Transverse colon (tissue), 4 donors: Measurements from ENCODE around the gene SULF2. TPM values are rescaled to one million over a fixed set of nuclear protein-coding genes. Genes with fewer than 3 reads are reported as not detected.

Experiments used
- DNase-seq: peaks from one replicate; pipeline ENCODE4 v3.0.0-alpha.2; 2019
- H3K27ac ChIP-seq, 4 donors: fragments of 200-600 bp; sonication (generic); 2 replicates each; pipeline ENCODE4 v1.5.1; 2016 to 2018; ENCODE audit warnings: inconsistent platforms in 4 of 4
- H3K27me3 ChIP-seq: fragments of 200-600 bp; sonication (generic); 2 replicates; pipeline ENCODE4 v1.5.1; 2017; ENCODE audit warnings: inconsistent platforms
- H3K36me3 ChIP-seq, 4 donors: fragments of 200-600 bp; sonication (generic); 2 replicates each; pipeline ENCODE4 v1.5.1; 2017 to 2019; ENCODE audit warnings: inconsistent platforms in 4 of 4
- H3K4me1 ChIP-seq, 4 donors: fragments of 200-600 bp; sonication (generic); 2 replicates each; pipeline ENCODE4 v1.5.1; 2017 to 2020; ENCODE audit warnings: inconsistent platforms in 4 of 4
- H3K4me3 ChIP-seq, 4 donors: fragments of 200-600 bp; sonication (generic); 1 replicate in 1 of 4; 2 replicates in 3 of 4; pipeline versions ENCODE4 v1.5.1 to v1.6.1; 2017 to 2019; ENCODE audit warnings: inconsistent platforms in 4 of 4
- H3K9me3 ChIP-seq, 2 donors: fragments of 200-600 bp; sonication (generic); 2 replicates each; pipeline ENCODE4 v1.5.1; 2017 to 2019; ENCODE audit warnings: inconsistent platforms in 2 of 2
- CTCF ChIP-seq, 5 experiments: fragments of 200-600 bp in 3 of 5; fragments of 450-650 bp in 2 of 5; sonication (generic) in 3 of 5; IDR thresholded peaks; 1 replicate in 2 of 5; 2 replicates in 3 of 5; pipeline ENCODE4 v1.5.1; 2016 to 2017; ENCODE audit warnings: antibody characterized with exemption in 5 of 5, inconsistent platforms in 3 of 5, mild to moderate bottlenecking in 2 of 5, moderate library complexity in 1 of 5
- EP300 ChIP-seq: sonication (generic); formaldehyde crosslinking; IDR thresholded peaks from one replicate; pipeline ENCODE4 v1.6.1; 2017; ENCODE audit warnings: antibody characterized with exemption, low read depth
- POLR2A ChIP-seq: fragments of 450-650 bp; IDR thresholded peaks from one replicate; pipeline ENCODE4 v1.6.1; 2016; ENCODE audit warnings: antibody characterized with exemption, mild to moderate bottlenecking, moderate library complexity
- POLR2AphosphoS5 ChIP-seq, 3 donors: sonication (generic); formaldehyde crosslinking; IDR thresholded peaks; one replicate each; pipeline ENCODE4 v1.6.1; 2016; ENCODE audit warnings: antibody characterized with exemption in 3 of 3
- WGBS, 2 donors: methylation state at CpG; one replicate each; pipeline ENCODE4 v1.1.5; 2018; ENCODE audit warnings: low coverage in 1 of 2; 5-methylcytosine and 5-hydroxymethylcytosine counted together
- in situ Hi-C, 4 donors: fragments of 200-750 bp; cut with MboI; loops; one replicate each; pipeline versions ENCODE4 v1.15.0 to v1.15.1; 2017; ENCODE audit warnings: low sequenced_read_pairs in 3 of 4, low pct_ligation_motif_present in 1 of 4, low pct_unique_long_range_greater_than_20kb in 1 of 4
- intact Hi-C: fragments of 100-400 bp; cut with DNase I; formaldehyde crosslinking; loops from one replicate; pipeline ENCODE4 v1.15.1; 2023; ENCODE audit warnings: low total_unique reads
- total RNA-seq, 4 donors: library from RNA; depleted of rRNA; stranded (reverse); fragments of >200 nt; gene quantifications; one replicate each; pipeline ENCODE4 v1.1.0, GENCODE V29; 2016

SULF2 gene
- total RNA-seq, 4 donors from 2014 or later = 103 to 257 (median 191) TPM

DNA sequence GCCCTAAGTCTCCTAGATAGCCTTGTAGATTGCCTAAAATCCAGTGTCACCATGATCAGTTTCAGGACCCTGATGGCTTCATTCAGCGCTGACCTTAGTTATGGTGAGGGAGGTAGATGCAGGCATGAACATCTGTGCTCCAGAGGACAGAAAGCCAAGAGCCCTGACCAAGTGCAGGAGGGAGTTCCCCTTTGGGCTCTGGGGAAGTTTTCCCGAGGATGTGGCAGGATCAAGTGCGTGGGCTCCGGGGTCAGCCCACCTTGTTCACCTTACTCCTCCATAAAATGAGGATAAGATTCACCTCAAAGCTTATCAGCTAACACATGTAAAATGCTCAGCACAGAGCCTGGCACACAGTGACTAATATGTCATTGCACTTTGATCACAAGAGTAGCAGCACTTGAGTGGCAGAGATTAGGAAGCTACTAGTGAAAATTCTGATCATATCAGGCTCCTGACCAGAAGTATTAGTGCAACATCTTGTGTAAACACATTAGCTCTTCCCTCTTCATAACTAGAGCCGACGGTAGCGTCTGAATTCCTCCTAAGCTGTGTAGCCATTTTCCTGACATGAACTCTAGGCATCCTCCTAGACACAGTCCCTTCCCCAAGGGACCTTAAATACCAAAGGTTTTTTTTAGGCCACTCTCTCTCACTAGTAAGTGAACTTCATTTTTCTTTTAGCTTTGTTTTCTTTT lies 125.2 kb downstream of the SULF2 start:
- Histone ChIP-seq H3K36me3 (peaks cover 0 to 10% (median 0%) of the 10 kb centered on the region in 4 donors), H3K9me3 (no peaks in the 10 kb centered on the region), H3K27me3 (no peaks in the 10 kb centered on the region), H3K27ac (no peak overlapping the region), H3K4me3 (no peak overlapping the region), H3K4me1 (peaks cover 0 to 8% (median 4%) of the 10 kb centered on the region in 4 donors)
- intact Hi-C loops (no loop called here), in situ Hi-C loops (loop anchor here in 2 of 4 donors (10.0 kb wide), 2 partner anchors 955 to 965 kb away; no protein-coding TSS in a partner anchor)
- WGBS, 2 donors = 78 to 100% methylated on average over 1 to 7 of the region's 7 CpGs
- DNase-seq = no peak
- no peak for TF ChIP-seq EP300
- TF ChIP-seq POLR2A = no peak
- no peak for TF ChIP-seq CTCF (IDR thresholded peaks at IDR 0.05)
- no peak for TF ChIP-seq POLR2AphosphoS5 (IDR thresholded peaks at IDR 0.05)

GRCh38 chr20:47656318-47656717 lies 129.0 kb downstream of the SULF2 start:
- intact Hi-C loops = no loop called here
- Histone ChIP-seq H3K9me3 (no peaks in the 10 kb centered on the region), H3K4me3 (no peak overlapping the region), H3K36me3 (peaks cover 0 to 37% (median 14%) of the 10 kb centered on the region in 4 donors), H3K27me3 (no peaks in the 10 kb centered on the region), H3K4me1 (no peaks in the 10 kb centered on the region), H3K27ac (no peak overlapping the region)
- no peak for DNase-seq
- in situ Hi-C loops = no loop called here
- TF ChIP-seq CTCF (IDR thresholded peaks at IDR 0.05) (no peak), EP300 (no peak), POLR2AphosphoS5 (IDR thresholded peaks at IDR 0.05) (no peak), POLR2A (no peak)
- WGBS, 2 donors = 60 to 77% methylated on average over 2 of the region's 2 CpGs

- H3K36me3 ChIP-seq = peaks cover 0 to 44% (median 15%) of the 10 kb centered on the region in 4 donors
- no peak overlapping the region for H3K4me3 ChIP-seq
- H3K9me3 ChIP-seq = no peaks in the 10 kb centered on the region
- no peaks in the 10 kb centered on the region for H3K4me1 ChIP-seq
- H3K27ac ChIP-seq = no peak overlapping the region
- DNase-seq = no peak
- TF ChIP-seq EP300 = no peak
- TF ChIP-seq CTCF (IDR thresholded peaks at IDR 0.05) = no peak
- TF ChIP-seq POLR2A = no peak
- TF ChIP-seq POLR2AphosphoS5 (IDR thresholded peaks at IDR 0.05) = no peak
- H3K27me3 ChIP-seq = no peaks in the 10 kb centered on the region
- in situ Hi-C loops = no loop called here
- intact Hi-C loops = no loop called here
These were observed 129.6 kb downstream of the SULF2 start for GRCh38 chr20:47655635-47656034.

- no peak for DNase-seq
- no peak for TF ChIP-seq POLR2A
- no peak for TF ChIP-seq CTCF (IDR thresholded peaks at IDR 0.05)
- no peak for TF ChIP-seq EP300
- TF ChIP-seq POLR2AphosphoS5 (IDR thresholded peaks at IDR 0.05) = no peak
- H3K4me1 ChIP-seq = no peaks in the 10 kb centered on the region
- no peaks in the 10 kb centered on the region for H3K27me3 ChIP-seq
- 92 to 100% methylated on average over 1 of the region's 1 CpG for WGBS, 2 donors
- in situ Hi-C loops (no loop called here), intact Hi-C loops (no loop called here)
- H3K4me3 ChIP-seq = no peak overlapping the region
- peaks cover 0 to 50% (median 20%) of the 10 kb centered on the region in 4 donors for H3K36me3 ChIP-seq
- no peaks in the 10 kb centered on the region for H3K9me3 ChIP-seq
- no peak overlapping the region for H3K27ac ChIP-seq
These were observed 130.9 kb downstream of the SULF2 start for GRCh38 chr20:47654370-47654769.
